ENCODE measurements around the gene RRBP1.
"Not testable (repeated sequence)": the region's sequence is repeated elsewhere in the genome, so short reads cannot be mapped to it uniquely, and the experiment has no call there.

The RRBP1 gene

DNA sequence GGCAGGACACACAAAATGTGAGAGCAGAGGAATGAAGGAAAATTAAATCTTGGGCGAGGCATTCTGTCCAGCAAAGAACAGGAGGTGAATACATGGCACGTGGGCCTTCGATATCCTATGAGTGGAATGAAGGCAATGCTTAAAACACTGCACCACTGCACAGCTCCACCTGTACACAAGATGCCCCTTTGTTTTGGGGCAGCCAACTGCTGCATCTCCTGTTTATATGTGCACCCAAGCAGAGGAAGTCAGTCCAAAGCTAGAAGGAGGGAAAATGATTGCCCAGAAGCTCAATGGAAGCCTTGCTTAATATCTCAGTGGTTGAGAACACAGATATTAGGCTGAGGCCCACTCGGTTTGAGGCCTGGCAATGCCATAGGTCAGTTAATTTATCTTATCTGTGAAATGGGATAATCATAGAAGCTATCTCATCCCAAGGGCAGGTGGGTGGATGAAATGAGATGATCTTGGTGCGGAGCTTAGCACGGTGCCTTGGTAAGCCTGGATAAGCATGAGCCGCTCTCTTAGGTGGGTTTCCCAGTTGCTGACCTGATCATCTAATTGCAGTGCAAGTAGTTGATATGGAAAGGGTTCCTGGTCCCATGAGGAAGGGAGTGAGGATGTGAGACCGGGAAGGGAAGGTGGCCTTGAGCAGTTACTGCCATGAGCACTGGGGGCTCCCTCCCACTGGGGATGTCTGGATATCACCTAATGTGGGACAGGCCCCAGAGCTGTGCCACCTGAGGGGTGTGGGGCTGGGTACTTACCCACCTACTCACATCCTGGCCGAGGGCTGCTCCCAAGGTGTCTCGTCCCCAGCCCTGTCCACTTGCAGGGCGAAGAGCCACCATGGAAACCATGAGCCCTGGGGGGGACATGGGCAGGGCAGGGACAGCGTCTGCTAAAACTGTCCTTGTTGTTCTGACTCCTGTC lies 27.6 kb upstream of the RRBP1 start:
- DNase-seq: no peak

DNA sequence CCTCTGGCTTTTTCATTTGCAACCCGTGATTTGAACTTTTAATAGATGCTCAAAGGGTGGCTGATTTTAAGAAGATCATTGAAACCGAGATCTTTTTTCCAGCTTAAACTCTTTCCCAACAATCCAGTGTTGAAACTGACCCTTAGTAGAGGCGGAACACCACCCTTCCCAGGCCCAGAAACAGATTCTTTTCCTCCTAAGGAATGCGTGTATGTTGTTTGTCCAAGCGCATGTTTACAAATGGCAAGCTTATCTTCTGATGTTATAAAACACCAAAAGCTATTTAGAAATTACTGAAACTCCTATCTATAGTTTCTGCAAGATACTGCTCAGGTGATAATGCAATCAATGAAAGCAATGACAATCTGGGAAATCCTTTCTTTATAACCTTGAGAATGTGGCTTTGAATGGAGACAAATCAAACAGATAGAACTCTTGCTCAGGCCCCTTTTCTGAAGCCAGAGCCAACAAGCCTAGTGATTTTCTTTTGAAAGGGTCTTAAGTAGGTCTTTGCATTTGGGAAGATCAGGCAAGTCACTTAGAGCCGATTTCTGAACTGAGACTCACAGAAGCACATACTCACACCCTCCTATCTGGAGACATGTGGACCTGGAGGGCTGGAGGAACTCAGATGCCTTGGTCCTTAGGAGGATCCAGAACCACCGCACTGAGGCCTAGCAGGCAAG lies 26.8 kb upstream of the RRBP1 start:
- DNase-seq: no peak

DNA sequence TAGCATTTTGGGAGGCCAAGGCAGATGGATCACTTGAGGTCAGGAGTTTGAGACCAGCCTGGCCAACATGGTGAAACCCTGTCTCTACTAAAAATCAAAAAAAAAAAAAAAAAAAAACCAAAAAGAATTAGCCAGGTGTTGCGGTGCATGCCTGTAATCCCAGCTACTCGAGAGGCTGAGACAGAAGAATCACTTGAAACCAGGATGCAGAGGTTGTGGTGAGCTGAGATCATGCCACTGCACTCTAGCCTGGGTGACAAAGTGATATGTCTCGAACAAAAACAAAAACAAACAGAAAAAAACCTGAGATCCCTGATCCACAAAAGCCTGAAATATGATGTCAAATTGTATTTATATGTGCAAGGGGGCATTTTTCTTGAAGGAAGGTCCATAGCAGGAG lies 25.9 kb upstream of the RRBP1 start:
- DNase-seq: not testable (repeated sequence)

DNA sequence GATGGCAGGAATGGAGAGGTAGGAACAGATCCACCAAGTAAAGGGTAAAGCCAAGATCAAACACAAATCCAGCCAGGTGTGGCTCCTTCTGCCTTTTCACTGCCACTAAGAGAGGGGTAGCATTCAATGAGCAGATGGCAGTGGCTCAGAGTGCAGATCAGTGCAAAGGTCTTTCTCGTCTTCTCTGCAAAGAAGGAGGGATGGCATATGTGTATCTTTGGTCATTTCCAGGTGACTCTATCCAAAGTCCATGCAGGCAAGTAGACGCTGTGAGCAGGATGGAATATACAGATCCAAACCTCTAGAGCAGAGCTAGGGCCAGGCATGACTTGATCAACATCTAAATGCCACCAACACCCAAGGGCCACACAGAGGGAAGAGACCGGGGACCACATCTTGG lies 24.6 kb upstream of the RRBP1 start:
- no peak for DNase-seq

DNA sequence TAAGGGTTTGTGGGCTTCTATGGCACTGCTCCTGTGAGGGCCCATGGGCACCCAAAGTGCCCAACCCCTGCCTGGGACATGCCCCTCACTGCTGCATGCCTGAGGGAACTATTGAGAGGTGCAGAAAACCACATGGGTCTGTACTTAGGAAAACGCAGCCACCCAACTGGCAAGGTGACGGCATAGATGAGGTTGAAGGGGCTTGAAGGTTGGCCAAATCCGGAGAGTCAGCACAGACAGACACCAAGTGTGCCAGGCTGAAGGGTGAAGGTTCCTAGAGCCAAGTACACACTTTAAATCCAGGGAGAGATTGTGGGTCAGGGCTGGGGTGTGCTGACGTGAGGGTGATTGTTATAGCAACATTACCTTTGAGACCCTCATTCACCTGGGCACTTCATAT lies 23.9 kb upstream of the RRBP1 start:
- DNase-seq: no peak

DNA sequence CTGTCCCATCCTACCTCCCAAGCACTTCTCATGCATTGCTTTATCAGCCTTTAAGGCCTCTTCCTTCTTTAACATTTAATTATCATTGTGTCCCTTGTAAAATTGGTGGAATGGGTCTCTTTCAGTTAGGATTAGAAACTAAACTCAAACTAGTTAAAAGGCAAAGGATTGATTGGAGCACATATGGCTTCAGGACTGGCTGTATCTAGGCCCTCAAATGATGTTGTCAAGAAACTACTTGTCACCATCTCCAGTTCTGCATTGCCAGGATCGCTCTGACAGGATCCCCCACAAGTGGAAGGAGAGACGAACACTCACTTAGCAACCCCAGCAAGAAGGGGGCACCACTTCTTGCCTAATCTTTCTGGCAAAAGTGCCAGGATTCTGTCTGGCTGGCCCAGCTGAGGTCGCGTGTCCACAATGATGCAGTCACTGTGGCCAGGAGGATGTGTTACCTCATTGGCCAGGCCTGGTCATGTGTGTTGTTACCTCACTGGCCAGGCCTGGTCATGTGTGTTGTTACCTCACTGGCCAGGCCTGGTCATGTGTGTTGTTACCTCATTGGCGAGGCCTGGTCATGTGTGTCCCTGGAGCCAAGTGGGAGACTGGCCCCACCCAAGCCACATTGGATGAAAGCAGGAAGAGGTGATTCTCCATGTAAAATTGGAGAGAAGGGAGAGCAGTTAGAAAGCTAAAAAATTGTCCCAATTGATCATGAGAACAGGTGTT lies 22.7 kb upstream of the RRBP1 start:
- no peak for DNase-seq

DNA sequence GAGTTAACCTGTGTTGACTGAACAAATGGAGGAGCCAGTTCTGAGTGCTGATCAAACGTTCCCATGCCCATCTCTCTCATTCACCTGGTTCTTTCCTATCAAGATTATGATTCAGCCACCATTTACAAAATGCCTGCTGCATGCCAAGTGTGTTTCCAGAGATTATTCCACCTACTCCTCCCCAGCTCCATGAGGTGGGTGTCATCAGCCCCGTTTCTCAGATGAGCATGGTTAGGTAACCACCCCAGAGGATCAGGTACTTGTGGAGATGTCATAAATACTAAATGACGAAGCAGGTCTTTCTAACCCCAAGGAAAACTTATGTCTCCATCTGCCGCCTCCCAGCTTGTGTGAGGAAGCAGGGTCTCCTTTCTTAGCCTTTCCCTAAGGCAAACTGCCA lies 19.8 kb upstream of the RRBP1 start:
- no peak for DNase-seq

DNA sequence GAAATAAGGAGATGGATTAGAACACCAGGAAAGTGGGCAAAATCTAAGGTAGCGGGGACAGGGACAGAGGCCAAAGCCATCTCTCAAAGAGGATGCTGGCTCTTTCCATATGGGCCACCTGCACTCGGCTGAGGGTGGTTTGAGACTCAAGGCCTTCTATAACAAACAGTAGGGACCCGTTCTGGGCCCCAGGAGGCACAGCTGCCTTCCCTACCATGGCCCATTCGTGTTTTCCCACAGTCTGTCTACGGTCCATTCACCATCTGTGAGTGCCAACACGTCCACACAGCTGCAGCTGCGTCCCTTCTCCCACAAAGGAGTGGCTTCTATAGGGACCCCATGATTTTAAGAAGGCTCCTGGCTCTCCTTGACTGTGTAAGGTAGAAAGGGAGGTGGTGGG lies 18.6 kb upstream of the RRBP1 start:
- no peak for DNase-seq

DNA sequence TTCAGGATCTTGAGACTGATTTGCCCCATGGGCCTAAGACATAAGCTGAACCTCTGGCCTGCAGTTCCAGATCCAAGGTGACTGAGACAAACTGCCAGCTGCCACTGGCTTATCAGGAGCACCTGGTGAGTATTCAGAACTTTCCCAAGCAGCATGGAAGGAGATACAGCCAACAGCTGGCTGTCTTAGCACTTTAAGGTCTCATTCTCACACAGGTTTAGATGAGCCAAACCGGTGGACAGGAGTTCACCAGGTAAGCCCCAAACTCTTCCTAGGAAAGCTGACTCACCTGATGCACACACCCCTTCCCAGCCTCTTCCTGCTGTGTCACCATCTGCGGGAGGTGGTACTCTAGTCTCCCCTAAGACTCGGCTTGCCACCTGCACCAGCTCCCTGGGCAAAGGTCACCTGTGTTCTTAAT lies 17.9 kb upstream of the RRBP1 start, which contains the start of gene BANF2:
TSS of gene BANF2 (plus strand) at position 36 of the 421 bp plus-strand sequence. CDS start 25,060 bp downstream, outside the sequence.
- DNase-seq: no peak

DNA sequence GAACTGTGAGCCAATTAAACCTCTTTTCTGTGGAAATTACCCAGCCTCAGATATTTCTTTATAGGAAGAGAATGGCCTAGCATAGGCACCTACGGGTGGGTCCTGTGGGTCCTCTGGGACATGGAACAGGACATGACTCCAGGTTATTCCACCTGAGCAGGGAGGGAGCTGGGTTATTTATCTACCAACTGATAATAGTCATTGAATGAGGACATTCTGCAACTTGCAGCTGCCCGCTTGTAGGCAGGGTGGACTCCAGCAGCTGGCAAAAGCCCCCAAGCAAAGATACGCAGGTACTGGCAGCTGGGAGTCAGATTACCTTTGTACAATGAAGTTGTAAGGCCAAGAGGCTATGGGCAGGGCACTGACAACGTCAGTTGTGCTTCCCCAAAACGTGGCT lies 16.3 kb upstream of the RRBP1 start:
- no peak for DNase-seq

DNA sequence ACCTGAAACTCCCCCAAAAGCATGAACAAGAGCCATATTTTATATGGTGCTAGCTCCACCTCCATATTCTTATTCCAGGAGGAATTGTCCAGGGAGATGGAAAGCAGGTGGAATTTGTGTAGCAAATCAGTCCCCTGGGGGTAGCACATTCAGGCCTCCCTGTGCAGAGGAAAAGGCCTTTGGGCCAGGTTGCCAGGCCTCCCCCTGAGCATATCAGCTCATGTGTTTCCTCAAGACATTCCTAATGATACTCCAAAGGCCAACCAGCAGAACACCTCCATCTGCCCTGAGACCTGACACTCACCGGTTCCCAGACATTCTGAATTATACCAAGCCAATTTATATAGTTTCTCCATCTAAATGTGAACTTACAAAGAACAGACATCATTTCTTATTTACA lies 15.1 kb upstream of the RRBP1 start:
- DNase-seq: peak in 1 of 2 experiments; percentile 55

DNA sequence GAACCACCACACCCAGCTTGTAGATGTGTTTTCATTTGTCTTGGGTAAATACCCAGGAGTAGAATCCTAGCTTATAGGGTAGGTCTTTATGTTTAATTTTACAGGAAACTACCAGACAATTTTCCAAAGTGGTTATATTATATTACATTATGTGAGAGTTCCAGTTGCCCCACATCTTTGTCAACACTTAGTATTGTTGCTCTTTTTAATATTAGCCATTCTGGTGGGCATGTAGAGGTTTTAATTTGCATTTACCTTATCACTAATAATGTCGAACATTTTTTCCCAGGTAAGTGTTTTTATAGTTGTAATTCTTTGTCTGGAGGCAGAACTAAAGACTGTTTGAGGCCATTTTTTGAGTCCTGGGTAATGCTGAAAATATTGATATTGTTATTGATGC lies 14.2 kb upstream of the RRBP1 start:
- DNase-seq: no peak

DNA sequence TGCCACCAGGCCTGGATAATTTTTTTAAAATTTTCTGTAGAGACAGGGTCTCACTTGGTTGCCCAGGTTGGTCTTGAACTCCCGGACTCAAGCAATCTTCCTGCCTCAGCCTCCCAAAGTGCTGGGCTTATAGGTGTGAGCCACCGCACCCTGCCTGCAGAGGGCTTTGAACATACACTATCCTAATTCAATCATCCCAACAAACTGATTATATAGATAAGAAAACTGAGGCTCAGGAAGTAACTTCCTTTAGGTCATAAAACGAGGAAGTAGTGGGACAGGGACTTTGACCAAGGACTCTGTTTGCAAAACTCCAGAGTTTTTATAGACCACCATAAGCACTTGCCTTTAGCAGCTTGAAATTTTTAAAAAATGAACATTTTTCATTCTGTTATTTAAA lies 12.7 kb upstream of the RRBP1 start:
- DNase-seq: no peak

DNA sequence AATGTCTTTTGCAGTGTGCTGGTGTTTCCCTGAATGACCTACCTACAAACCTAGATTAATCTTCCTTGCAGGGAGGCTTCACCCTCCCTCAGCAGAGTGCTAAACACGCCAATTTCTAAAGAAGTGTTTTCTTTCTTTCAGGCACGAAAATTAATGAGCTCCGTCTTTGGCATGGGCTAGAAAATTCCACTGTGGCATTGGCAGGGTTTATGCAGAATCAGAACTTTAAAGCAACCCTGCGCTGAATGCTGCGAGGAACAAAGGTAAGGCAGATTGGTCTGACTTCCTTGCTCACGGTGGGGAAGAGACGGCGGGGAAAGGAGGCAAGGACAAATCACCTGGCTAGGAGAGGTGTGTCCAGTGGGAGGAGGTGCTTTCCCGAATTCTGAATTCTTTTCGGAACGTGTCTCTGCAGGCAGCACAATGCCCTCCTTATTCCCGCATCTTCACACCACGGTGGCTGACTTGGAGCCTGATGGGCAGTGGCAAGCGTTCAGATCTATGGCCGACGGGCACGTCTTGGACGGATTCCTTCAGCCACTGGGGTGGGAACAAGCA lies 11.5 kb upstream of the RRBP1 start:
- DNase-seq: no peak

DNA sequence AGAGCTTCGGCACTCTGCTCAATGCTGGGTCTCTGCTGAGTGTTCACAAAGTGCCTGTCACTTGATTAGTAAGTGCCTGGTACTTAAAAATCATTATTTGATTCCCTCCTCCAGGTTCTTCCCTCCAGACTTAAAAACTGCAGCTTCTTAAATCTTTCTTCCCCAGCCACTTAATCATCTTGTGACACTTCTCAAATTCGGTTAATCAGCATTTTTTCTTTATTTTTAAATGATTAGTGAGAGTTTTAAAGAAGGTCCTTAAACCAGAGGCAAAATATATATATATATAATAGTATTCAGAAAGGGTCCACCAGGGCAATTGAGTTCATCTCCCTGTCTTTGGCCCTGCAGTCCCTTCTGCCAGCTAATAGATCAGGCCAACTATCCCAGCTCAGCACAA lies 9.7 kb upstream of the RRBP1 start:
- DNase-seq: no peak

DNA sequence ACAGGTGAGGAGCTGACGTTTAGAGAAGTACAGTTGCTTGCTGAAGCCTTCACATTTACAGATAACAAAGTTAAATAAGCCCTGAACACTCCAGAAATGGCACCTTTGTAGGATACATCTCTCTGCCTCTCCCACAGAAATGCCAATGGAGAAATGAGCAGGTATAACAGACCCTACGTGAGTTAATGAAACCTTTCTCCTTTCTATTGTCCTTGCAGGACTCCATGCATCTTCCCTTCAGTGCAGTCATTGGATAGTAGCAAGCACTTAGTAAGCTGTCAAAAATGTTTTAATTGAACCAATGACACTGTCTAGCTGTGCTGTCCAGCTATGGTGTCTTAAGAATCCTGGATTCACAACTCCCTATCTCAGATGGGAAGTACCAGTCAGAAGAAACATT lies 8.1 kb upstream of the RRBP1 start:
- no peak for DNase-seq

DNA sequence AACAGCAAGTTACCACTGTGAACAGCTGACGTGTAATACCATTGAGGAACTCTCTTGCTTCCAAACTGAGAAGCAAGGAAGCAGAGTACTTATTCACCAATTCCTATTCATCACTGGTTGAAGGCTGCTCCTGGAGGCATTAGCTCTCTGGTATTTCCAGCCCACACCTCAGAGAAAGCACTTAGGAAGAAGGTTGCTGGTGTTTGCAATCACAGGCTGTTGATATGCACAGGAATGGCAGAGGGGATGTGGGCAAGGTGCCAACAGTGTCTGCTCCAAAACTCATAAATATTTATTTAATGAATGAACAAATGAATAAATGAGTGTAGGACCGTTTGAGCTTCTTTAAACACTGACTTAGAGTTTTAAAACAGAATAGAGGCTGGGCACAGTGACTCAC lies 6.9 kb upstream of the RRBP1 start:
- no peak for DNase-seq

DNA sequence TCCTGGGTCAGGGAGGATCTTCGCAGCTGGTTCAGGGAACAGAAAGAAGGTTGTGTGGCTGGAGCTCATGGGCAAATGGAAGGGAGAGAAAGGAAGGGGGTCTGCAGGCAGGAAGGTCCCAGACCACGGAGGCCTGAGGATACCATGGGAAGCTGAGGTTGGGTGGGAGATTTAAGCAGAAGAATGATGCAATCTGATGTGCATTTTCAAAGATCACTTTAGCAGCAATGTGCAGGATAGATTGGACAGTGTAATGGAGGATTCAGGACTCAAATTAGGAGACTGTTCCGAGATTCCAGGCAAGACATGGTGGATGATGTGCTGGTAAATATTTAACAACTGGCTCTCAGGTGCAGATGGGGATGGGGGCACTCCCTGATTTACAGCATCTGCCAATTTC lies 5.8 kb upstream of the RRBP1 start:
- DNase-seq: no peak

DNA sequence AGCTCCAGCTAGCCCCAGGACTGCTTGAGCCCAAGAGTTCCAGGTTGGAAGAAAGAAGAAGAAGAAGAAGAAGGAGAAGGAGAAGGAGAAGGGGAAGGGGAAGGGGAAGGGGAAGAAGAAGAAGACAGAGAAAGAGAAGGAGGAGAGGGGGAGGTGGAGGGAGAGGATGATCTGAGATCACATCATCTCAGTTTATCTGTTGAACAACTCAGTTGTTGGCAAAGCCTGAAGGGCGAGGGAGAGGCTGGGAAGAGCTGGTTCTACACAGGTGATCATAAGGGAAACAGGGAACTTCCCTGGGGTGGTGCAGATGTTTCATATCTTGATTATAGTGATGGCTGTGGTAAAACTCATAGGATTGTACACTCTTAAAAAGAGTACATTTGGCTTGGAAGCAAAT lies 3.1 kb upstream of the RRBP1 start:
- no peak for DNase-seq

DNA sequence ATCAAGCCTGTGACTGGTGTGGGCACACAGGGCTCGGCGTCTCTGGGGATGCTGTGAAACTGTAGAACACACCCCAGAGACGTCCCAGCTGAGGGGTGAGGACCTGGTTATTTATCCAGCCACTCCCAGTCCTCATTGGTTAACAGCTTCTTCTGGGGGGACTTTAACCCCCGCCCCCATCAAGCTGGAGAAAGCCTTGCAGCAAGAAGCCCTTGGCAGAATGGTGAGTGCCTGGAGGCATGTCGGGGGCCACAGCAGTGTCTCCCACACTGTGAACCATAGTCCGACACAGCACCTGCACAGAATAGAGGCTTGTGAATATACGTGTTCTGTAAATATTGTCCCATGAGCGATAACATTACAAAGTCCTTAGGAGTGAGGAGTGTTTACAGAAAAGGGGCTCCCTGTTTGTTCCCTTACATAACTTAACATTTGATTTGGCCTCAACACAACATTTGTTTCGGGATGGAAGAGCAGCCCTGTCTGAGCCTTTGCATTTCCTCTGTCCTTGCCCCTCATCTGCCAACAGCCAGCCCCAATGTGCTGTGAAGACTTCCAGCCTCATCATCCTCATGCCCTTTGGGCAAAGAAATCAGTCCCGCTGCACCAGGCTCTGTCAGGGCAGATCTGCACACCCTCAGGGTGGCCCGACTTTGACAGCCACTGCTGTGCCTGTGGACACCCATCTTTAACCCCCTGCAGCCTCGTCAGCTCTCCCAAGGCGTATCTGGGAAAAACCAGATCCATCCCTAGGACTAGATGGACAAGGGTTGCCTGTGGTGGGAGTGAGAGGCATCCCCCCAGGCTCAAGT lies 2.2 kb upstream of the RRBP1 start:
- no peak for DNase-seq

DNA sequence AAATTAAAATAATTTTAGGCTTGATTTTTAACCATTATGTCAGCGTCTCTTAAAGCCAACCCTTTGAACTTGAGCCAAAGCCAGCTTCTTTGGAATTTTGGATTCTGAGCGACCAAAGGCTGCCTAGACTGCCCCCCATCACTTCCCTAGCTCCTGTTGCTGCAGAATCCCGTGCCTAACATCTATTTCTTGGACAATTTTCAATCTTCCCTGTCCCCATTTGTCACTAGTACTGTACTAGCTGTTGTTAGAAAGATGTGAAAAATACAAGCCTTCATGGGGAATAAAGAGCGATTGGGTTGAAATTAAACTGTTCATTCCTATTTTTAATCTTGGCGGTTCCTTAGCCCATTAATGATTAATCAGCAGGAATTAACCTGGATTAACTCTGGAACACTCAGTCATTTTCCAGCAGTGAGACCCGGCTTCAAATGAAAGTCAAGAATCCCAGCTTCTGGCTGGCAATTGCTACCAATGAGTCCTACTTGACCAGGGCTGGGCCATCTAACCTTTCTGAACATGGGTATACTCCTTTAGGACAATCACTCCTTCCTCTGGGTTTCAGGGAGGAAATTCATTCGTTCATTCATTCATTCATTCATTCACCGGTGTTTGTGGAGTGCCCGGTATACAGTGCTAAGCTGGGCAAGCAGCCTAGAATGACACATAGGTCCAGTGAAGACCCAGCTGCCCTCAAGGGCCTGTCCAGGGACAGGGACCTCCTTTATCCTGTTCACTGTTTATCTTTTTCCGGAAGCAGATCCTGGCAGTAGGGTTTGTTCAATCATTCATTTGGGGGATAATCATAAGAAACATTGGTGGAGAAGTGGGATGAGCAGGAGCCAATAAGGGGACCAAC lies 1.4 kb upstream of the RRBP1 start:
- no peak for DNase-seq

DNA sequence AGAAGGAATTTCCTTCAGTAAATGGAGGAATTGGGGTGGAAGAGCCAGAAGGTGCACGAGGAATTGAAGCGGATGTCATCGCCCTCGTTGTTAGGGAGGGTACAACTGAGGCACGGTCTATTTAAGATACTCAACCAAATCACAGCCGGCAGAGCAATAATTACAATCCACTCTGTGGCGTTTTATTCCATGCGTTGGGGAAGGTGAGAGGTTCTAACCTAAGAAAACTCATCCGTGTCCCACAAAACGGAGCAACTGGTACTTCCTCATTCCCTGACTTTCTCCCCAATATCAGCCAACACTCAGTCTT lies 802 bp upstream of the RRBP1 start:
- DNase-seq: no peak

Measured in NCI-H526 (cell line).